ENCODE results near the gene MTURN.

- TF ChIP-seq RARB (CRISPR knock-in tag; IDR thresholded peaks at IDR 0.05) (no peak), POLR2A (IDR thresholded peaks at IDR 0.05; ENCODE audit: low read length) (no peak), NFE2L2 (conservative IDR thresholded peaks at IDR 0.05; ENCODE audit: low read length) (no peak), RCOR1 (IDR thresholded peaks at IDR 0.05; ENCODE audit: low read depth, low read length) (no peak), HMGXB4 (CRISPR knock-in tag; IDR thresholded peaks at IDR 0.05; ENCODE audit: borderline replicate concordance) (no peak), CTCF (IDR thresholded peaks at IDR 0.05) (no peak), RNF2 (IDR thresholded peaks at IDR 0.05; ENCODE audit: borderline replicate concordance, low read depth) (no peak), REST (IDR thresholded peaks at IDR 0.05) (no peak), JUNB (IDR thresholded peaks at IDR 0.05) (no peak), SMC3 (IDR thresholded peaks at IDR 0.05) (no peak), KDM1A (IDR thresholded peaks at IDR 0.05; ENCODE audit: low read depth) (no peak), CBX8 (IDR thresholded peaks at IDR 0.05) (no peak)
Measured at GRCh38 chr7:30196408-30196807, 61.6 kb downstream of the MTURN start.
